Activated T-helper 2 cell treated with anti-CD3 and anti-CD28 coated beads, Interferon-gamma antibody, Interleukin-2, Interleukin-4, amounts not matched to agents 10 μg/mL and 5 μg/mL and 100 μg/mL, durations not matched to agents 14 hours and 24 hours and 36 hours (primary cell): ENCODE data around the gene SCG5. TPM values are rescaled to one million over a fixed set of nuclear protein-coding genes. Genes with fewer than 3 reads are reported as not detected.

Source experiments
- DNase-seq: peaks from one replicate; pipeline ENCODE4 v3.0.0; 2021; ENCODE audit warnings: low spot score
- H3K27ac Mint-ChIP-seq: one replicate; pipeline ENCODE4 v1.8.0; 2021; ENCODE audit warnings: mixed read lengths
- H3K27me3 Mint-ChIP-seq: one replicate; pipeline ENCODE4 v1.8.0; 2021; ENCODE audit warnings: low read depth, mixed read lengths
- H3K36me3 Mint-ChIP-seq: one replicate; pipeline ENCODE4 v1.8.0; 2021; ENCODE audit warnings: low read depth, mixed read lengths
- H3K4me1 Mint-ChIP-seq: one replicate; pipeline ENCODE4 v1.8.0; 2021; ENCODE audit warnings: low read depth, mixed read lengths
- H3K4me3 Mint-ChIP-seq: one replicate; pipeline ENCODE4 v1.8.0; 2021; ENCODE audit warnings: low read depth, mild to moderate bottlenecking, moderate library complexity, mixed read lengths
- H3K9me3 Mint-ChIP-seq: one replicate; pipeline ENCODE4 v1.8.0; 2021; ENCODE audit warnings: mixed read lengths
- intact Hi-C: fragments of 100-400 bp; cut with micrococcal nuclease; formaldehyde crosslinking; loops from one replicate; pipeline ENCODE4 v1.15.1; 2023
- total RNA-seq: library from RNA; stranded (reverse); gene quantifications from 2 replicates; pipeline ENCODE4 v1.2.3, GENCODE V29; 2022

The SCG5 gene
- total RNA-seq, 1 donor from 2014 or later, result 3.7 TPM

GRCh38 chr15:32646291-32646690 lies 4.8 kb downstream of the SCG5 start:
- DNase-seq, result no peak
- H3K27me3 Mint-ChIP-seq, result no peaks in the 10 kb centered on the region
- intact Hi-C loops, result no loop called here
- H3K36me3 Mint-ChIP-seq, result peaks cover 41% of the 10 kb centered on the region
- no peaks in the 10 kb centered on the region for H3K9me3 Mint-ChIP-seq
- peaks cover 3% of the 10 kb centered on the region for H3K4me1 Mint-ChIP-seq
- no peak overlapping the region for H3K4me3 Mint-ChIP-seq
- no peak overlapping the region for H3K27ac Mint-ChIP-seq

DNA sequence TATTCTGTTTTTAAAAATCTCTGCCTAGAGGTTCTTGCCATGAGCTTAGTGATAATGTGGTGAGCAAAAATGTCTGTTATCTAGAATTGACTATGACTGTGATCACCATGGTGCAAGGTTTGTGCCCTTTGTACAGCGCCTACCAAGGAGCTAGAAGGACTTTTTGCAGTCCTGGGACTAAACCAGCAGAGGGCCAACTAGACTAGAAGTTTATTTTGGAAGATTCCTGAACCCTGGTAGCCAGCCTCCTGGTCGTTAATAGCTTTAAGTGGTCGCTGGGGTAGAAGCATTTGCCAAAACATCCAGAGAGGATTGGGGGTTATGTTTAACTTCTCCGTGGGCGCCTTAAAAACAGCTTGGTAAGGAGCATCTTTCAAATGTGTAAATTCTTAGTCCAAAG lies 7.8 kb downstream of the SCG5 start:
- Mint-ChIP-seq H3K36me3 (peaks cover 55% of the 10 kb centered on the region), H3K4me3 (no peak overlapping the region)

GRCh38 chr15:32651229-32651837 lies 9.8 kb downstream of the SCG5 start:
- intact Hi-C loops, result no loop called here

More for the DNA sequence above, 7.8 kb downstream of the SCG5 start:
- H3K27ac Mint-ChIP-seq, result no peak overlapping the region
- intact Hi-C loops, result no loop called here
- peaks cover 1% of the 10 kb centered on the region for H3K4me1 Mint-ChIP-seq
- no peak for DNase-seq
- no peaks in the 10 kb centered on the region for H3K27me3 Mint-ChIP-seq
- H3K9me3 Mint-ChIP-seq, result no peaks in the 10 kb centered on the region

GRCh38 chr15:32652178-32652577 lies 10.7 kb downstream of the SCG5 start:
- DNase-seq, result no peak
- Mint-ChIP-seq H3K4me1 (peaks cover 3% of the 10 kb centered on the region), H3K4me3 (no peak overlapping the region), H3K9me3 (no peaks in the 10 kb centered on the region), H3K36me3 (peaks cover 51% of the 10 kb centered on the region), H3K27ac (no peak overlapping the region), H3K27me3 (no peaks in the 10 kb centered on the region)
- intact Hi-C loops, result no loop called here

More at GRCh38 chr15:32651229-32651837, 9.8 kb downstream of the SCG5 start:
- Mint-ChIP-seq H3K4me3 (no peak overlapping the region), H3K27me3 (no peaks in the 10 kb centered on the region), H3K27ac (peak overlapping the region; percentile 5), H3K9me3 (no peaks in the 10 kb centered on the region), H3K4me1 (peaks cover 1% of the 10 kb centered on the region), H3K36me3 (peaks cover 50% of the 10 kb centered on the region)
- peak; percentile 30 for DNase-seq

DNA sequence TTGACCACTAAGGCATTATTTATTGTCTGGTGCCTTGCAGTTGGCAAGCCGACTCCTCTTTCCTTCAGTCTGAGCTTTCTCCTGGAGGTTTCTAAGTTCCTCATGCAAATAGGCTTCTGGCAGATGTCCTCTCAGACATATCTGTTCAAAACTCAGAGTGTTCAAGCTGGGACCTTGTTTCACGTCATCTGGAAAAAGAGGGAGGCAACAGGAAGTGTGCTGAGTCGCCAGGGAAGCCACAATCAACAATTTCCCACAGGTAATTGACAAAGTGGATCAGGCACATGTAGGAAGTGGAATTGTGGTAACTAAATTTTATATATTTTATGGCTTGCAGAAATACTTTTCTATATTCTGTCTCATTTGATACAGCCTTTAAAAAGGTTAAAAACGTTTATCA lies 14.6 kb downstream of the SCG5 start:
- intact Hi-C loops, result no loop called here
- peaks cover 41% of the 10 kb centered on the region for H3K36me3 Mint-ChIP-seq
- H3K9me3 Mint-ChIP-seq, result no peaks in the 10 kb centered on the region
- peaks cover 9% of the 10 kb centered on the region for H3K4me1 Mint-ChIP-seq
- DNase-seq, result no peak
- H3K4me3 Mint-ChIP-seq, result no peak overlapping the region
- no peak overlapping the region for H3K27ac Mint-ChIP-seq
- no peaks in the 10 kb centered on the region for H3K27me3 Mint-ChIP-seq

GRCh38 chr15:32656496-32656895 lies 15.0 kb downstream of the SCG5 start:
- DNase-seq, result no peak
- no peak overlapping the region for H3K4me3 Mint-ChIP-seq

DNA sequence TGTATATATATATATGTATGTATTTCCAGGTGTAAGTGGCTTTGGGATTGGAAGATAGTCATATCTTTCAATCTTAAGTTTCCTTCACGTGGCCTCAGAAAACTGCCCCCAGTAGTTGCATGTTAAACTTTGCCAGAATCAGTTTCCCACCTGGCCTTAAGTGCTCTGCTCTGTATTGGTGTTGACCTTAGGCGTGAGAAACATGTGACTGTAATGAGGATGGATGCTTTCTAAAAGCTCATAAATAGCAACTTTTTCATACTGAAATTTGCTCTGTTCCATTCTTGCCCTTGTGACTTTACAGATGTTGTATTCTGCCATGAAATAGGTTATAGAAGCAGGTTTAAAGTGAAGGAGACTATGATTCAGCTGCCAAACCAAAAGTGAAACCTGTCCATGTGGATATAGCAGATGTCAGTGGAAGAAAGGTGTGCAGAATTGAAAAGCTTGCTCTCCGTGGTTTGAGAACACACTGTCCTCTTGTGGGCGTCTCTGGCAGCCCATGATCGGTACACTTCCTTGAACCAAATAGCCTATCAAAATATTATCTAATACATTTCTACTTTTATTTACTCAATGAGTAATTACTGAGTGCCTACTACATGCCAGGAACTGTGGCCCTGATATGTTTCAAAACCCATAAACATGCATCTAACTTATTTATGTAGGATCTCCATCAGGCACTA lies 15.8 kb downstream of the SCG5 start:
- Mint-ChIP-seq H3K36me3 (peaks cover 31% of the 10 kb centered on the region), H3K27me3 (no peaks in the 10 kb centered on the region), H3K27ac (no peak overlapping the region), H3K9me3 (no peaks in the 10 kb centered on the region), H3K4me3 (no peak overlapping the region), H3K4me1 (peaks cover 9% of the 10 kb centered on the region)
- intact Hi-C loops, result no loop called here
- DNase-seq, result no peak

More at GRCh38 chr15:32656496-32656895, 15.0 kb downstream of the SCG5 start:
- no peak overlapping the region for H3K27ac Mint-ChIP-seq
- no peaks in the 10 kb centered on the region for H3K27me3 Mint-ChIP-seq
- H3K9me3 Mint-ChIP-seq, result no peaks in the 10 kb centered on the region
- intact Hi-C loops, result no loop called here
- peaks cover 9% of the 10 kb centered on the region for H3K4me1 Mint-ChIP-seq
- H3K36me3 Mint-ChIP-seq, result peaks cover 37% of the 10 kb centered on the region

DNA sequence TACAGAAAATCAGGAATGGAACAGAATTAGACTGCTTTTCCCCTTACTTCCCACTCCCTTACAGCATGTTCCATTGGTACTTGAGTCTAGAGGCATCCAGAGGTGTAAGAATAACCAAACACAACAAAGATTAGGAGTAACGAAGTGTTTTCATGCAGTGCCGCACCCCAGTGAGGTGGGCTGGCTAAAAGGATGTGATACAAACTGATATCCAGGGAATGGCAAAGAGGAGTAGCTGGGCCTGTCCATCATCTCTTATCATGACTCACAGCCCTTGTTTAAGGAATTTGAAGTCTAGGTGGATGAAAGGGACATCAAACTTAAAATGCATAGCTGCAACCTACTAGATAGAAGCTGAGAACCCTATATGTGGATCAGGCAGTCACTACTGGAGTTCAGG lies 16.4 kb downstream of the SCG5 start:
- no peak for DNase-seq
- Mint-ChIP-seq H3K4me3 (no peak overlapping the region), H3K4me1 (peaks cover 10% of the 10 kb centered on the region), H3K9me3 (no peaks in the 10 kb centered on the region), H3K27ac (no peak overlapping the region), H3K27me3 (no peaks in the 10 kb centered on the region), H3K36me3 (peaks cover 29% of the 10 kb centered on the region)
- intact Hi-C loops, result no loop called here

GRCh38 chr15:32659340-32660155 lies 18.0 kb downstream of the SCG5 start:
- intact Hi-C loops, result loop anchor here (5.0 to 10.0 kb wide), 2 partner anchors 275 to 338 kb away; no protein-coding TSS in a partner anchor
- no peaks in the 10 kb centered on the region for H3K27me3 Mint-ChIP-seq
- peaks cover 17% of the 10 kb centered on the region for H3K36me3 Mint-ChIP-seq
- no peak overlapping the region for H3K4me3 Mint-ChIP-seq
- H3K27ac Mint-ChIP-seq, result no peak overlapping the region
- no peak for DNase-seq
- no peaks in the 10 kb centered on the region for H3K9me3 Mint-ChIP-seq
- peaks cover 10% of the 10 kb centered on the region for H3K4me1 Mint-ChIP-seq

DNA sequence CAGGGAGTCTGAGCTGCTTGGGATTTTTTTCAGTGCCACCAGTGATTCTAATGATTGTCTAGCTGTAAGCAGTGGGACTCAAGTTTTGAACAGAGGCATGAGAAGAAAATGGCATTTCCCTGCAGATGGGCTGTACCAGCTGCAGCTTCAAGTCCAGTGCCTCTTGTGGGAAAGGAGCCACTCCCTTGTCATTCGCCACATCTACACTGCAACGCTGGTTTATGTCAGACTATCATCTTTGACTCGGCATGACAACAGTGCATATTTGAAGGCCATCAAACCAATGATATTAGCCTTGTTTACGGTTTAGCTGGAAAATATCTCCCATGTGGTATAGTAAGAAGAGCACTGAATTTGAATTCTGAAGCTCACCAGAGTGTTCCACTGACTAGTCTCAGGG lies 22.2 kb downstream of the SCG5 start:
- peaks cover 5% of the 10 kb centered on the region for H3K36me3 Mint-ChIP-seq
- no peak overlapping the region for H3K4me3 Mint-ChIP-seq
- H3K4me1 Mint-ChIP-seq, result peaks cover 2% of the 10 kb centered on the region
- intact Hi-C loops, result loop anchor here (5.0 to 10.0 kb wide), 2 partner anchors 271 to 334 kb away; no protein-coding TSS in a partner anchor
- no peaks in the 10 kb centered on the region for H3K9me3 Mint-ChIP-seq
- H3K27ac Mint-ChIP-seq, result no peak overlapping the region
- no peaks in the 10 kb centered on the region for H3K27me3 Mint-ChIP-seq
- DNase-seq, result no peak

- no peak overlapping the region for H3K27ac Mint-ChIP-seq
- H3K4me3 Mint-ChIP-seq, result no peak overlapping the region
- intact Hi-C loops, result loop anchor here (5.0 to 10.0 kb wide), 2 partner anchors 270 to 333 kb away; no protein-coding TSS in a partner anchor
- no peaks in the 10 kb centered on the region for H3K9me3 Mint-ChIP-seq
- H3K27me3 Mint-ChIP-seq, result no peaks in the 10 kb centered on the region
- no peak for DNase-seq
- H3K36me3 Mint-ChIP-seq, result peaks cover 5% of the 10 kb centered on the region
- peaks cover 2% of the 10 kb centered on the region for H3K4me1 Mint-ChIP-seq
Observed at GRCh38 chr15:32664796-32665195, 23.3 kb downstream of the SCG5 start.

GRCh38 chr15:32667321-32667720 lies 25.8 kb downstream of the SCG5 start:
- Mint-ChIP-seq H3K4me3 (no peak overlapping the region), H3K36me3 (peaks cover 5% of the 10 kb centered on the region), H3K4me1 (peaks cover 2% of the 10 kb centered on the region), H3K27me3 (no peaks in the 10 kb centered on the region), H3K9me3 (no peaks in the 10 kb centered on the region), H3K27ac (no peak overlapping the region)
- DNase-seq, result no peak
- intact Hi-C loops, result loop anchor here (10.0 kb wide), 1 partner anchor 267 kb away; no protein-coding TSS in a partner anchor
